Stimulated activated naive B cell treated with anti-CD40 and anti-IgM and Interleukin-4, amounts not matched to agents 10 μg/mL and 1 μg/mL and 100 μg/mL, for 72 hours (primary cell): ENCODE results near the gene BMPR1B.

Source experiments
- ATAC-seq, 2 donors: fragments of 150-1000 bp; cut with Tn5 transposase; replicated peaks; 2 replicates each; pipeline ENCODE4 v1.10.0; 2021; ENCODE audit warnings: moderate library complexity in 1 of 2
- DNase-seq: peaks from one replicate; pipeline ENCODE4 v3.0.0; 2021
- H3K27ac Mint-ChIP-seq: one replicate; pipeline ENCODE4 v1.8.0; 2022; ENCODE audit warnings: mild to moderate bottlenecking, mixed read lengths
- H3K27me3 Mint-ChIP-seq, 2 donors: one replicate each; pipeline ENCODE4 v1.8.0; 2022; ENCODE audit warnings: mixed read lengths in 2 of 2
- H3K36me3 Mint-ChIP-seq, 2 donors: one replicate each; pipeline ENCODE4 v1.8.0; 2022; ENCODE audit warnings: mixed read lengths in 2 of 2, mild to moderate bottlenecking in 1 of 2
- H3K4me1 Mint-ChIP-seq, 2 donors: one replicate each; pipeline ENCODE4 v1.8.0; 2022; ENCODE audit warnings: mixed read lengths in 2 of 2, mild to moderate bottlenecking in 1 of 2
- H3K4me3 Mint-ChIP-seq, 2 donors: one replicate each; pipeline ENCODE4 v1.8.0; 2022; ENCODE audit warnings: mild to moderate bottlenecking in 2 of 2, mixed read lengths in 2 of 2, moderate library complexity in 1 of 2
- H3K9me3 Mint-ChIP-seq, 2 donors: one replicate each; pipeline ENCODE4 v1.8.0; 2022; ENCODE audit warnings: mixed read lengths in 2 of 2, mild to moderate bottlenecking in 1 of 2

Gene BMPR1B

GRCh38 chr4:94957030-94957429 is 199.3 kb downstream of the BMPR1B start:
- no peak for ATAC-seq
- Mint-ChIP-seq H3K9me3 (peaks cover 1 to 6% of the 10 kb centered on the region in 2 donors), H3K4me3 (no peak overlapping the region), H3K4me1 (no peaks in the 10 kb centered on the region), H3K27me3 (no peaks in the 10 kb centered on the region), H3K36me3 (no peaks in the 10 kb centered on the region), H3K27ac (no peak overlapping the region)
- no peak for DNase-seq

GRCh38 chr4:94959307-94959706 is 201.6 kb downstream of the BMPR1B start:
- DNase-seq (no peak), ATAC-seq (no peak)
- H3K27me3 Mint-ChIP-seq: no peaks in the 10 kb centered on the region
- no peak overlapping the region for H3K4me3 Mint-ChIP-seq
- no peaks in the 10 kb centered on the region for H3K4me1 Mint-ChIP-seq
- peaks cover 6 to 7% of the 10 kb centered on the region in 2 donors for H3K9me3 Mint-ChIP-seq
- H3K27ac Mint-ChIP-seq: no peak overlapping the region
- H3K36me3 Mint-ChIP-seq: no peaks in the 10 kb centered on the region

DNA sequence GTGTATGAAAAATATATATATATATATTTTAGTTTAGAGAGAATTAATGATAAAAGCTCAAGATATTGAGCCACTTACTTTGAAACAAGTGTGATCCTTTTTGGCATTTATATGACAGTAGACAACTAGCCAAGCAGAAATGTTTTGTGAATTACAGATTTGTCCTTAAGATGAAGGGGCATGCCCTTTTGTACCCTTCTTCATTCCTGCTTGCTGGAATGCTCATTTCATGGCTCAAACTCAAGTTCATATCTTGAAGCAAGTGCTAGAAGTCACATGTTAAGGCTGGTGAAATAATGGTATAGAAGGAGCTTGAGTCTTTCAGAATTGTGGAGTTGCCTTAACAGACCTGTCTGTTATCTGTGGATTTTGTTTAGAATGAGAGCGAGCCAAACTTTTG is 203.0 kb downstream of the BMPR1B start:
- Mint-ChIP-seq H3K27me3 (no peaks in the 10 kb centered on the region), H3K4me1 (no peaks in the 10 kb centered on the region), H3K4me3 (no peak overlapping the region), H3K9me3 (peaks cover 6 to 7% of the 10 kb centered on the region in 2 donors), H3K27ac (no peak overlapping the region), H3K36me3 (no peaks in the 10 kb centered on the region)
- DNase-seq (no peak), ATAC-seq (no peak)

DNA sequence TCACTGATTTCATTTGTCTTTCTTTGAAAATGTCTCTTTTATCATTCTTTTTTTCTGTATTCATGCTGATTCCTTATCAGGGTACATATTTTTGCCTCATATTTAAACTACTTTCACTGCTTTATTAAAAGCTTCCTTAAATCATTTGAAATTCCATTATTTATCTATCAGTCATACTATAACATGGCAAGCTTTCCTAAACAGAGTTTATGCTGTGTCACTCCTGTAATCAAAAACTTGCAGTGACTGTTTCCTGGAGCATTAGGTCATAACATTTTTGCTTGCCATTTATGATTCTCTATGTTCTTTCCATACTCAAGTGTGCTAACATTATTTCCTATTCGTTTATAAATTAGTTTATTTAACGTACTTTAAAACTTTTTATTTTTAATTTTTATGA is 203.7 kb downstream of the BMPR1B start:
- ATAC-seq (no peak), DNase-seq (no peak)
- Mint-ChIP-seq H3K36me3 (no peaks in the 10 kb centered on the region), H3K4me3 (no peak overlapping the region), H3K27me3 (no peaks in the 10 kb centered on the region), H3K4me1 (no peaks in the 10 kb centered on the region), H3K27ac (no peak overlapping the region), H3K9me3 (peaks cover 6 to 7% of the 10 kb centered on the region in 2 donors)

GRCh38 chr4:94962484-94962883 is 204.7 kb downstream of the BMPR1B start:
- Mint-ChIP-seq H3K36me3 (no peaks in the 10 kb centered on the region), H3K4me1 (no peaks in the 10 kb centered on the region), H3K4me3 (no peak overlapping the region), H3K27ac (no peak overlapping the region), H3K27me3 (no peaks in the 10 kb centered on the region), H3K9me3 (peaks cover 6 to 7% of the 10 kb centered on the region in 2 donors)
- DNase-seq (no peak), ATAC-seq (no peak)

- ATAC-seq (no peak), DNase-seq (no peak)
- Mint-ChIP-seq H3K9me3 (peaks cover 6 to 7% of the 10 kb centered on the region in 2 donors), H3K4me3 (no peak overlapping the region), H3K4me1 (no peaks in the 10 kb centered on the region), H3K36me3 (no peaks in the 10 kb centered on the region), H3K27ac (no peak overlapping the region), H3K27me3 (no peaks in the 10 kb centered on the region)
Observed at GRCh38 chr4:94965852-94966251, 208.1 kb downstream of the BMPR1B start.

DNA sequence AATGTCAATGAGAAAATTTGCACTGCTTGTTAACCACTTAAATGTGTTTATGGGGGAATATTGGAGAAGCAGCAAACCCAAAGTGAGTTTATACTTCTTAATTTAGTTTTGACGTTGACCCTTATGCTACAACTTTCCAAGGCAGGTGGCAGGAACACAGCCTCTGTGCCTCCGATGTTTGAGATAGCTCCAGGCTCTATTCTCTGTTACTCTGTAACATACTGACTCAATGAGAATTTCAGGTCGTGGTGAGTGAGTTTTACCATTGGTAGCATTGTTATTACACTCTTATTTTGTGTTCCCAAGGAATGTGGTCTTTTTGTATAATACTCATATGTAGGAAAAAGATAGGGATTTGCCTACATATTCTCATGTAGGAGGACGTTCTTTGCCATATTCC is 210.7 kb downstream of the BMPR1B start:
- no peak for DNase-seq
- Mint-ChIP-seq H3K4me3 (no peak overlapping the region), H3K4me1 (no peaks in the 10 kb centered on the region), H3K27me3 (no peaks in the 10 kb centered on the region), H3K9me3 (peaks cover 0 to 2% of the 10 kb centered on the region in 2 donors), H3K36me3 (no peaks in the 10 kb centered on the region), H3K27ac (no peak overlapping the region)
- ATAC-seq: no peak

- no peaks in the 10 kb centered on the region for H3K36me3 Mint-ChIP-seq
- H3K27ac Mint-ChIP-seq: no peak overlapping the region
- H3K27me3 Mint-ChIP-seq: no peaks in the 10 kb centered on the region
- peaks cover 0 to 2% of the 10 kb centered on the region in 2 donors for H3K9me3 Mint-ChIP-seq
- H3K4me3 Mint-ChIP-seq: no peak overlapping the region
- no peak for DNase-seq
- no peaks in the 10 kb centered on the region for H3K4me1 Mint-ChIP-seq
- no peak for ATAC-seq
Observed at GRCh38 chr4:94970650-94971049, 212.9 kb downstream of the BMPR1B start.

DNA sequence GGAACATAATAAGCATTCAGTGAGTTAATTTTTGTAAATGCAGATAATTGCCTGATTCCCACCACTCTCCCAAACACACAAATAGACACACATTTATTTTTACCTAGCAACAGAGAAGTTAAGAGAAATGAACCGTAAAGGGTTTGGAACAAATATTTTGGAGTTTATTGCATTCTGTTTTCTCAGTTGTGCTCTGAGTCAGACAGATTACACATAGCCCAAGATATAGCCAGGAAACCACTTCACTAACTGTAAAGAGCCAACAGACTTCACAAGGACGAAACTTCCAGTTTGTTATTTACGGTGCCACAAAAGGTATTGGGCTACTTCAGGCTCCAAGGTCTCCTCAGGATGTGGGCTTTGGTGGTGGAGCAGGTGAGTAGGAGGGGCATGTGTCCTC is 217.0 kb downstream of the BMPR1B start:
- H3K36me3 Mint-ChIP-seq: no peaks in the 10 kb centered on the region
- DNase-seq: no peak
- no peak for ATAC-seq
- no peaks in the 10 kb centered on the region for H3K4me1 Mint-ChIP-seq
- no peaks in the 10 kb centered on the region for H3K27me3 Mint-ChIP-seq
- no peak overlapping the region for H3K4me3 Mint-ChIP-seq
- H3K9me3 Mint-ChIP-seq: peaks cover 0 to 10% of the 10 kb centered on the region in 2 donors
- H3K27ac Mint-ChIP-seq: no peak overlapping the region

DNA sequence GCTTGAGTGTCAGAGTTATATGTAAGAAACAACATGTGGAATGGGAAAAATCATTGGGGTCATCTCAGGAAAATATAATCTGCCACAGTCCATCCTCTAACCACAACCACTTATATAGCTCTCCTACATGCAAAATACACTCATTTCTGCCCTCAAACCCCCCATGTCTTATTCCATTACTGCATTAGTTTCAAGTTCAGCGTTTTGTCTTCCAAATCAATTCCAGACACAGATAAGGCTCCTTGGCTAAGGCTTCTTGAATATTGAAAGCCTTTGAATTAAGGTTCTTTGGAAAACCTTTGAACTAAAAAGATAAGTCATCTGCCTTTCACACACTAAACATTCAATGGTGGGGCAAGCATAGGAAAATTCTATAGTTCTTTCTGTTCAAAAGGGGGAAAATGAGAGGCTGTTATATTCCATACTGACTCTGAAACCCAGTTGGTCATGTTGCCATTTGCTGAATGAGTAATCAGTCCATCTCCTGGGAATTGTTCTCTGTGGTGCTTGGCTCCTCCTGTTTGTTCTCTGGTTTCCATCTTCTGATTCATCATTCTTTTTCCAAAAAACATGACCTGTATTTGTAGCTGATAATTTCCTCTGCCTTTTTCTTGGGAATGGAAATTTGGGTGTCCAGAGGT is 218.7 kb downstream of the BMPR1B start:
- ATAC-seq (no peak), DNase-seq (no peak)
- no peaks in the 10 kb centered on the region for H3K4me1 Mint-ChIP-seq
- H3K27ac Mint-ChIP-seq: no peak overlapping the region
- peaks cover 0 to 10% of the 10 kb centered on the region in 2 donors for H3K9me3 Mint-ChIP-seq
- H3K27me3 Mint-ChIP-seq: no peaks in the 10 kb centered on the region
- no peaks in the 10 kb centered on the region for H3K36me3 Mint-ChIP-seq
- H3K4me3 Mint-ChIP-seq: no peak overlapping the region

GRCh38 chr4:94978904-94979303 is 221.1 kb downstream of the BMPR1B start:
- H3K36me3 Mint-ChIP-seq: no peaks in the 10 kb centered on the region
- H3K27ac Mint-ChIP-seq: no peak overlapping the region
- peaks cover 0 to 8% of the 10 kb centered on the region in 2 donors for H3K9me3 Mint-ChIP-seq
- H3K4me1 Mint-ChIP-seq: no peaks in the 10 kb centered on the region
- ATAC-seq (no peak), DNase-seq (no peak)
- H3K4me3 Mint-ChIP-seq: no peak overlapping the region
- H3K27me3 Mint-ChIP-seq: no peaks in the 10 kb centered on the region

DNA sequence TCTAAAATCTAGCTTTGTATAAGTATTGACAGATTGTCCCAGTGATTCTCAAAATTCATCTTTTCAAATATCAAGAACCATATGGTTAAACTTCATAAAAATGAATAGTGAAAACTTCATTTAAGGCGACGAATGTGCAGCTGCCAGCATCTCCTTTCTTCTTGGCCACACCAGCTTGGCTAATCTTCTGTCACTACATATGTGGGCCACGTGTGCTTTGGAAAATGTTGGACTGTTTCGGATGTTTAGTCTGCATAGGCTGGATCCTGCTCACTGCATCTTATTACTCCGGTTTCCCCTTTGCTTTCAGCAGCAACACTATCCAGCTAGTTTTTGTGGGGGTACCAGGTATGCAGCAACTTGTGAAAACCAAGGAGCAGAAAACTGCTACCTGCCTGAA is 221.9 kb downstream of the BMPR1B start:
- Mint-ChIP-seq H3K4me3 (no peak overlapping the region), H3K9me3 (peaks cover 0 to 8% of the 10 kb centered on the region in 2 donors), H3K27me3 (no peaks in the 10 kb centered on the region), H3K36me3 (no peaks in the 10 kb centered on the region), H3K4me1 (no peaks in the 10 kb centered on the region), H3K27ac (no peak overlapping the region)
- DNase-seq (no peak), ATAC-seq (no peak)

- Mint-ChIP-seq H3K36me3 (no peaks in the 10 kb centered on the region), H3K4me3 (peak overlapping the region; percentile 49 to 64), H3K9me3 (no peaks in the 10 kb centered on the region), H3K4me1 (peaks cover 9 to 11% of the 10 kb centered on the region in 2 donors), H3K27me3 (no peaks in the 10 kb centered on the region), H3K27ac (no peak overlapping the region)
- ATAC-seq: peak; percentile 65 to 69
- no peak for DNase-seq
Observed at GRCh38 chr4:94995684-94996394, 238.1 kb downstream of the BMPR1B start.

- Mint-ChIP-seq H3K4me3 (no peak overlapping the region), H3K4me1 (peaks cover 9 to 11% of the 10 kb centered on the region in 2 donors), H3K27ac (no peak overlapping the region), H3K9me3 (no peaks in the 10 kb centered on the region), H3K36me3 (no peaks in the 10 kb centered on the region), H3K27me3 (no peaks in the 10 kb centered on the region)
- DNase-seq (no peak), ATAC-seq (no peak)
Observed at GRCh38 chr4:95000076-95000648, 242.4 kb downstream of the BMPR1B start.

- ATAC-seq (no peak), DNase-seq (no peak)
- Mint-ChIP-seq H3K36me3 (no peaks in the 10 kb centered on the region), H3K4me1 (no peaks in the 10 kb centered on the region), H3K4me3 (no peak overlapping the region), H3K27ac (no peak overlapping the region), H3K9me3 (no peaks in the 10 kb centered on the region), H3K27me3 (no peaks in the 10 kb centered on the region)
Observed at GRCh38 chr4:95004912-95005311, 247.2 kb downstream of the BMPR1B start.
